ENCODE measurements around the gene IVL. TPM values are rescaled to one million over a fixed set of nuclear protein-coding genes. Genes with fewer than 3 reads are reported as not detected.

Gene IVL
- total RNA-seq, 1 experiment from 2014 or later: not detected

- Histone ChIP-seq H3K36me3 (ENCODE audit: control insufficient read depth in 1 of 2, insufficient read depth in 2 of 2, low read length in 2 of 2) (no peaks in the 10 kb centered on the region), H3K4me1 (ENCODE audit: control insufficient read depth in 1 of 2, insufficient read depth in 2 of 2, low read length in 2 of 2) (no peaks in the 10 kb centered on the region), H3K27me3 (ENCODE audit: insufficient read depth, low read length) (peaks cover 12% of the 10 kb centered on the region), H4K20me1 (ENCODE audit: insufficient read depth) (no peaks in the 10 kb centered on the region; the same call in 1 of the 2 replicates), H3K9me2 (ENCODE audit: insufficient read depth) (no peaks in the 10 kb centered on the region), H3K4me3 (replicated peaks in 1 of 2; ENCODE audit: low read depth in 1 of 2, low read length in 2 of 2) (no peak overlapping the region), H3K27ac (ENCODE audit: low read depth, low read length) (no peak overlapping the region), H3K9me3 (ENCODE audit: control insufficient read depth in 1 of 2, insufficient read depth in 1 of 2, low read depth in 1 of 2, low read length in 2 of 2) (no peaks in the 10 kb centered on the region), H3K79me2 (ENCODE audit: insufficient read depth, low read length) (no peaks in the 10 kb centered on the region), H3K4me2 (ENCODE audit: low read length) (no peak overlapping the region), H3K9ac (ENCODE audit: low read length) (no peak overlapping the region), H2AFZ (ENCODE audit: low read depth, low read length, poor library complexity, severe bottlenecking) (no peak overlapping the region)
- TF ChIP-seq CTCF (IDR thresholded peaks at IDR 0.05 in 2 of 3, conservative IDR thresholded peaks at IDR 0.05 in 1 of 3; ENCODE audit: borderline replicate concordance in 1 of 3, insufficient read depth in 1 of 3, low read depth in 2 of 3, low read length in 2 of 3) (peak; percentile 43 to 51 (median 51); a peak in 4 of 6 replicates), ZFX (IDR thresholded peaks at IDR 0.05) (no peak), RAD21 (IDR thresholded peaks at IDR 0.05; ENCODE audit: low read depth) (peak; percentile 69)
- CTCF ChIA-PET: interaction anchor here (1.1 to 4.2 kb wide), 2 partner anchors 230 to 232 kb away, joined by 5 to 34 read pairs; no protein-coding TSS in a partner anchor
- intact Hi-C loops (cut with micrococcal nuclease): loop anchor here (1.0 kb wide), 1 partner anchor 232 kb away; no protein-coding TSS in a partner anchor
- RAD21 ChIA-PET (ENCODE audit: low non-redundant PET in 1 of 2, low total read pairs in 2 of 2, uncharacterized antibody in 2 of 2, unreplicated experiment in 2 of 2): no interaction called here
- DNase-seq (ENCODE audit: low read depth, low spot score) (no peak), ATAC-seq (peak; percentile 59; the same call in 1 of the 2 replicates)
- no TSS peak for BruUV-seq (replicated peaks)
- POLR2A ChIA-PET: no interaction called here
These were observed 52.2 kb downstream of the IVL start for GRCh38 chr1:152960452-152961044.

Other genes with a start within 250 kb of the IVL start
- not detected for gene LCE2D, start 245.2 kb upstream of the IVL start, total RNA-seq (2021; ENCODE audit: unreplicated experiment)
- gene LCE2C, start 233.3 kb upstream of the IVL start, total RNA-seq (2021; ENCODE audit: unreplicated experiment): not detected
- gene LCE2B, start 222.4 kb upstream of the IVL start, total RNA-seq (2021; ENCODE audit: unreplicated experiment): not detected
- gene LCE2A, start 210.2 kb upstream of the IVL start, total RNA-seq (2021; ENCODE audit: unreplicated experiment): not detected
- gene LCE4A, start 200.4 kb upstream of the IVL start, total RNA-seq (2021; ENCODE audit: unreplicated experiment): not detected
- gene KPRP, start 150.5 kb upstream of the IVL start, total RNA-seq (2021; ENCODE audit: unreplicated experiment): not detected
- gene LCE1F, start 133.4 kb upstream of the IVL start, total RNA-seq (2021; ENCODE audit: unreplicated experiment): not detected
- gene LCE1E, start 122.3 kb upstream of the IVL start, total RNA-seq (2021; ENCODE audit: unreplicated experiment): not detected
- gene LCE1D, start 111.8 kb upstream of the IVL start, total RNA-seq (2021; ENCODE audit: unreplicated experiment): not detected
- gene LCE1C, start 101.9 kb upstream of the IVL start, total RNA-seq (2021; ENCODE audit: unreplicated experiment): not detected
- gene LCE1B, start 96.6 kb upstream of the IVL start, total RNA-seq (2021; ENCODE audit: unreplicated experiment): not detected
- not detected for gene LCE1A, start 81.1 kb upstream of the IVL start, total RNA-seq (2021; ENCODE audit: unreplicated experiment)
- not detected for gene LCE6A, start 65.7 kb upstream of the IVL start, total RNA-seq (2021; ENCODE audit: unreplicated experiment)
- gene LCE7A, start 48.5 kb upstream of the IVL start, total RNA-seq (2021; ENCODE audit: unreplicated experiment): not detected
- not detected for gene SMCP, start 30.2 kb upstream of the IVL start, total RNA-seq (2021; ENCODE audit: unreplicated experiment)
- gene SPRR5, start 38.7 kb downstream of the IVL start, total RNA-seq (2021; ENCODE audit: unreplicated experiment): not detected
- not detected for gene SPRR4, start 62.1 kb downstream of the IVL start, total RNA-seq (2021; ENCODE audit: unreplicated experiment)
- gene SPRR1A, start 75.5 kb downstream of the IVL start, total RNA-seq (2021; ENCODE audit: unreplicated experiment): not detected
- gene SPRR3, start 93.2 kb downstream of the IVL start, total RNA-seq (2021; ENCODE audit: unreplicated experiment): not detected
- 0.66 TPM for gene SPRR1B, start 122.7 kb downstream of the IVL start, total RNA-seq (2021; ENCODE audit: unreplicated experiment)
- 6.9 TPM for gene SPRR2D, start 132.6 kb downstream of the IVL start, total RNA-seq (2021; ENCODE audit: unreplicated experiment)
- gene SPRR2A, start 149.0 kb downstream of the IVL start, total RNA-seq (2021; ENCODE audit: unreplicated experiment): not detected
- gene SPRR2B, start 163.1 kb downstream of the IVL start, total RNA-seq (2021; ENCODE audit: unreplicated experiment): not detected
- gene SPRR2E, start 186.0 kb downstream of the IVL start, total RNA-seq (2021; ENCODE audit: unreplicated experiment): not detected
- not detected for gene SPRR2F, start 205.0 kb downstream of the IVL start, total RNA-seq (2021; ENCODE audit: unreplicated experiment)
- gene SPRR2G, start 242.3 kb downstream of the IVL start, total RNA-seq (2021; ENCODE audit: unreplicated experiment): not detected

Data from HCT116 (cell line).